Thymus (tissue), 11 donors: ENCODE measurements around the gene RTEL1. TPM values are rescaled to one million over a fixed set of nuclear protein-coding genes. Genes with fewer than 3 reads are reported as not detected.

Source experiments
- DNase-seq, 9 donors: peaks; one replicate each; pipeline ENCODE4 v3.0.0-alpha.2; 2013; ENCODE audit warnings: low spot score in 9 of 9, low read depth in 6 of 9, missing footprints in 1 of 9
- H3K27ac ChIP-seq, 2 donors: one replicate each; pipeline ENCODE4 v1.5.1; 2013; ENCODE audit warnings: control low read depth in 1 of 2, low read depth in 1 of 2, low read length in 1 of 2, mild to moderate bottlenecking in 1 of 2, moderate library complexity in 1 of 2
- H3K27me3 ChIP-seq, 2 donors: one replicate each; pipeline ENCODE4 v1.5.1; 2013; ENCODE audit warnings: low read length in 1 of 2; ENCODE audit not compliant: control insufficient read depth in 2 of 2, insufficient read depth in 1 of 2
- H3K36me3 ChIP-seq, 2 donors: one replicate each; pipeline ENCODE4 v1.5.1; 2013; ENCODE audit warnings: low read length in 1 of 2, mild to moderate bottlenecking in 1 of 2, moderate library complexity in 1 of 2; ENCODE audit not compliant: control insufficient read depth in 2 of 2, insufficient read depth in 2 of 2
- H3K4me1 ChIP-seq, 2 donors: one replicate each; pipeline ENCODE4 v1.5.1; 2013; ENCODE audit warnings: low read length in 2 of 2; ENCODE audit not compliant: control insufficient read depth in 2 of 2, insufficient read depth in 2 of 2
- H3K4me3 ChIP-seq, 2 donors: one replicate each; pipeline ENCODE4 v1.5.1; 2013; ENCODE audit warnings: low read length in 2 of 2, control low read depth in 1 of 2, mild to moderate bottlenecking in 1 of 2
- H3K9me3 ChIP-seq, 2 donors: one replicate each; pipeline ENCODE4 v1.5.1; 2013; ENCODE audit warnings: low read length in 1 of 2, mild to moderate bottlenecking in 1 of 2; ENCODE audit not compliant: control insufficient read depth in 2 of 2, insufficient read depth in 1 of 2
- WGBS: extraction: QIAGEN DNeasy Blood & Tissue Kit; methylation state at CpG from one replicate; pipeline ENCODE4 v1.1.7; 2013; 5-methylcytosine and 5-hydroxymethylcytosine counted together
- polyA plus RNA-seq: library from polyadenylated mRNA; stranded (reverse); fragments of 200-250 nt; gene quantifications from one replicate; pipeline ENCODE4 v1.2.3, GENCODE V29; 2013
- total RNA-seq: library from RNA; stranded (reverse); fragments of 120-200 nt; gene quantifications from one replicate; pipeline ENCODE4 v1.2.4, GENCODE V29; 2013
- donor health status: healthy.

RTEL1 gene
- total and polyA plus RNA-seq, 2 donors, result 8.1 to 18.8 TPM

DNA sequence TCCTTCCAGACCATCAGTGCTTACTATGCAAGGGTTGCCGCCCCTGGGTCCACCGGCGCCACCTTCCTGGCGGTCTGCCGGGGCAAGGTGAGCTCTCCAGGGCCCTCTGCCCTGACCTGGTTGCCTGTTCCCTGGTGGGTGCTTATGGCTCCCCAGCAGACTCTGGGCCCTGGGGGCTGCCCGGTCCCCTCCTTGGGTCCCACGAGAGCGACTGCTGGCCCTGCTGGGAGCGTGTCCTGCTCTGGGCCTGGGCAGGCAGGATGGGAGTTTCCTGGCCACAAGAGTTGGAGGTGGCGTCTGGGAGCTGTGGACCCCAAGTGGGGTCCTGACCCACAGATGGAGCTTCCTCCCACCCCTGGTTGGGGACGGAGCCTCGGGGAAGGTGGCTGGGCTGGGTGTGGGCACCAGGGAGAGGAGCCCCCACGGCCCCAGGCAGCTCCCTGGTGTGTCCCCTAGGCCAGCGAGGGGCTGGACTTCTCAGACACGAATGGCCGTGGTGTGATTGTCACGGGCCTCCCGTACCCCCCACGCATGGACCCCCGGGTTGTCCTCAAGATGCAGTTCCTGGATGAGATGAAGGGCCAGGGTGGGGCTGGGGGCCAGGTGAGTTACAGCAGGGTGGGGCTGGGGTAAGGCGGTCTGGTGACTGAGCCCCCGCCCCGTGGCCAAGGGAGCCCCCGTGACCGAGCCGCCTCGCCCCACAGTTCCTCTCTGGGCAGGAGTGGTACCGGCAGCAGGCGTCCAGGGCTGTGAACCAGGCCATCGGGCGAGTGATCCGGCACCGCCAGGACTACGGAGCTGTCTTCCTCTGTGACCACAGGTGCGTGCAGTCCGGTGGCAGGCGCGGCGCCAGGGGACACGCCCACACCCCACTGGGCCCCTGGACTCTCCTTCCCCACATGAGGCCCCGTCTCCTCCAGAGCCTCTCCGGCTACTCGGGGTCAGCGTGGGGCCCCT, 31.2 kb downstream of the RTEL1 start:
- no peak for DNase-seq
- peaks cover 4 to 16% of the 10 kb centered on the region in 2 donors for H3K36me3 ChIP-seq
- no peaks in the 10 kb centered on the region for H3K9me3 ChIP-seq
- WGBS, result 97% methylated on average over 44 of the region's 44 CpGs
- H3K27me3 ChIP-seq, result peaks cover 0 to 9% of the 10 kb centered on the region in 2 donors
- H3K4me1 ChIP-seq, result peaks cover 0 to 17% of the 10 kb centered on the region in 2 donors
- no peak overlapping the region for H3K4me3 ChIP-seq
- H3K27ac ChIP-seq, result no peak overlapping the region

DNA sequence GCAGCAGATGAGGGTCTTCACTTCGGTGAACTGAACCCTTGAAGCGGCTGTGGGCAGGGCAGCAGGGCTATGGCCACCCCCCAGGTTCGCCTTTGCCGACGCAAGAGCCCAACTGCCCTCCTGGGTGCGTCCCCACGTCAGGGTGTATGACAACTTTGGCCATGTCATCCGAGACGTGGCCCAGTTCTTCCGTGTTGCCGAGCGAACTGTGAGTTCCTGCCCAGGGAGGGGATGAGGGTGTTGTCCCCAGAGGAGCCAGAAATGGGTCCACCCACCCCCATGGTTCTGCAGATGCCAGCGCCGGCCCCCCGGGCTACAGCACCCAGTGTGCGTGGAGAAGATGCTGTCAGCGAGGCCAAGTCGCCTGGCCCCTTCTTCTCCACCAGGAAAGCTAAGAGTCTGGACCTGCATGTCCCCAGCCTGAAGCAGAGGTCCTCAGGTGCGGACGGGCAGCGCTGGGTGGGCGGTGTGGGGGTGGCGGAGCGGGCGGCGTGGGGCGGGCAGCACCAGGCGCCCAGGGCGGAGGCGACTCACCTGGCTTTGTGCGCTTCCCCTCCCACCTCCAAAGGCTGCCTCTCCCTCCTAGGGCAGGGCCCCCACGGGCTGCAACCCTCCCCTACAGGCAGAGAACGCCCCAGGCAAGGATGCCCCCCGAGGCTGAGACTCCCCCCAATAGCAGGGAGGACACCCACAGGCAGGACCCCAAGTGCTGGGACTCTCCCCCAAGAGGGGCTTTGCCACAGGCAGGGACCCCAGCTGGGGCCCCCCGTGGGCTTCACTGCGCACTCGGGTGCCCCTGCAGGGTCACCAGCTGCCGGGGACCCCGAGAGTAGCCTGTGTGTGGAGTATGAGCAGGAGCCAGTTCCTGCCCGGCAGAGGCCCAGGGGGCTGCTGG, 32.1 kb downstream of the RTEL1 start:
- no peaks in the 10 kb centered on the region for H3K9me3 ChIP-seq
- H3K4me1 ChIP-seq, result peaks cover 0 to 21% of the 10 kb centered on the region in 2 donors
- WGBS, result 95% methylated on average over 40 of the region's 40 CpGs
- no peak overlapping the region for H3K27ac ChIP-seq
- no peak overlapping the region for H3K4me3 ChIP-seq
- DNase-seq, result no peak
- H3K27me3 ChIP-seq, result peaks cover 0 to 9% of the 10 kb centered on the region in 2 donors
- peaks cover 8 to 22% of the 10 kb centered on the region in 2 donors for H3K36me3 ChIP-seq

- H3K9me3 ChIP-seq, result no peaks in the 10 kb centered on the region
- WGBS, result 91% methylated on average over 24 of the region's 24 CpGs
- H3K4me3 ChIP-seq, result no peak overlapping the region
- no peak overlapping the region for H3K27ac ChIP-seq
- peaks cover 5 to 29% of the 10 kb centered on the region in 2 donors for H3K4me1 ChIP-seq
- H3K27me3 ChIP-seq, result peaks cover 0 to 9% of the 10 kb centered on the region in 2 donors
- DNase-seq, result no peak
- H3K36me3 ChIP-seq, result peaks cover 8 to 26% of the 10 kb centered on the region in 2 donors
Observed at GRCh38 chr20:63690898-63691710, 33.0 kb downstream of the RTEL1 start.

GRCh38 chr20:63691711-63692435, 33.8 kb downstream of the RTEL1 start:
- Histone ChIP-seq H3K9me3 (no peaks in the 10 kb centered on the region), H3K27ac (no peak overlapping the region), H3K27me3 (peaks cover 0 to 6% of the 10 kb centered on the region in 2 donors), H3K4me3 (no peak overlapping the region), H3K36me3 (peaks cover 8 to 26% of the 10 kb centered on the region in 2 donors), H3K4me1 (peaks cover 10 to 31% of the 10 kb centered on the region in 2 donors)
- WGBS, result 96% methylated on average over 21 of the region's 21 CpGs
- no peak for DNase-seq

- H3K4me3 ChIP-seq, result no peak overlapping the region
- H3K4me1 ChIP-seq, result peaks cover 15 to 31% of the 10 kb centered on the region in 2 donors
- no peak for DNase-seq
- H3K36me3 ChIP-seq, result peaks cover 8 to 26% of the 10 kb centered on the region in 2 donors
- H3K9me3 ChIP-seq, result no peaks in the 10 kb centered on the region
- 95% methylated on average over 20 of the region's 20 CpGs for WGBS
- peak overlapping the region in 1 of 2 donors; percentile 11 for H3K27ac ChIP-seq
- peaks cover 0 to 5% of the 10 kb centered on the region in 2 donors for H3K27me3 ChIP-seq
Observed at GRCh38 chr20:63692436-63693082, 34.4 kb downstream of the RTEL1 start.

DNA sequence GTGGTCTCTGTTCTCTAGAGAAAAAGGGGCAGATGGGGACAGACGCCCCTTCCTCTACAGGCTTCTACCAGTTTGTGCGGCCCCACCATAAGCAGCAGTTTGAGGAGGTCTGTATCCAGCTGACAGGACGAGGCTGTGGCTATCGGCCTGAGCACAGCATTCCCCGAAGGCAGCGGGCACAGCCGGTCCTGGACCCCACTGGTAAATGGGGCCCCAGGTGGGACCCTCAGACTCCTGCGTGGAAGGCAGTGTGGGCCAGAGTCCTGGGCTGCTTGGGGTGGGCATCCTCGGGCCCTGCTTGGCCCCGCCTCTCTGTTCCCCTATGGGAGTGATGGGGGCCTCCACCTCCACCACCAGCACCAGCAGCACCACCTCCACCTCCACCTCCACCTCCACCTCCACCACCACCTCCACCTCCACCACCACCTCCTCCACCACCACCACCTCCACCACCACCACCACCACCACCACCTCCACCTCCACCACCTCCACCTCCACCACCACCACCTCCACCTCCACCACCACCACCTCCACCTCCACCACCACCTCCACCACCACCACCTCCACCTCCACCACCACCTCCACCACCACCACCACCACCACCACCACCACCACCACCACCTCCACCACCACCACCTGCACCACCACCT, 35.1 kb downstream of the RTEL1 start:
- Histone ChIP-seq H3K4me3 (no peak overlapping the region), H3K36me3 (peaks cover 10 to 29% of the 10 kb centered on the region in 2 donors), H3K4me1 (peaks cover 15 to 32% of the 10 kb centered on the region in 2 donors), H3K27me3 (peaks cover 0 to 5% of the 10 kb centered on the region in 2 donors), H3K9me3 (no peaks in the 10 kb centered on the region), H3K27ac (no peak overlapping the region)
- 94% methylated on average over 10 of the region's 10 CpGs for WGBS
- DNase-seq, result no peak

DNA sequence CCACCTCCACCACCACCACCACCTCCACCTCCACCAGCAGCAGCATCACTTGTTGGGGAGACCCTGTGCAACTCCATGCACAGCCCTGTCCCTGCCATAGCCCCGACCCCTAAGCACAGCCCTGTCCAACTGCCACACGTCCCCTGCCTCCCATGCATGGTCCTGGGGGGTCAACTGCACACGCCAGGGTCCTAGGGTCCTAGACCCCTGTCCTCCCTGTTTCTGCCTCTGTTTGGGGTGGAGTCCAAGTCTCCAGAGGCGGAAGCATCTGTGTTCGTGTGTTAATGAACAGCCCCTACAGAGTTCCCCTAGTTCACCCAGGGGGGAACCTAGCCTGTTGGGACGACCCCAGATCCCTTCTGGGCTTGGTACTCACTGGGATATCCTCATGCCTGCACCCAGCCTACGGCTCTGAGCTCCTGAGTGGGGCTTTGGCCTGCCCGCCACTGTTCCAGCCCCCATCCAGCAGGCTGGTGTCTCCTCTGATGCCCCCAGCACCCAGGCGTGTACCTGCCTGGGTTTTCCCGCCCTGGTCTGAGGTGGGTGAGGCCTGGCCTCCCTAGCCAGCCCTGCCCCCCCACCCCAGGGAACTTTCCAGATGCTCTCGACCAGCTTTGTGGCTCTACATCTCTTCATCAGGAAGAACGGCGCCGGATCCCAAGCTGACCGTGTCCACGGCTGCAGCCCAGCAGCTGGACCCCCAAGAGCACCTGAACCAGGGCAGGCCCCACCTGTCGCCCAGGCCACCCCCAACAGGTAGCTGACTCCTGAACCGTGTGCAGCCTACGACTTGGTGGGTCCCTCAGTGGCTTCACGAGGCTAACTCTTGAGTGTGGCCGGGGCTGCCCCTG, 35.8 kb downstream of the RTEL1 start:
- WGBS, result 95% methylated on average over 21 of the region's 21 CpGs
- Histone ChIP-seq H3K27me3 (peaks cover 0 to 5% of the 10 kb centered on the region in 2 donors), H3K27ac (no peak overlapping the region), H3K4me3 (no peak overlapping the region), H3K9me3 (no peaks in the 10 kb centered on the region), H3K36me3 (peaks cover 10 to 31% of the 10 kb centered on the region in 2 donors), H3K4me1 (peaks cover 15 to 32% of the 10 kb centered on the region in 2 donors)
- no peak for DNase-seq
